GM21515 (cell line): ENCODE results near the gene DHRSX.
"Not testable (repeated sequence)": the region's sequence is repeated elsewhere in the genome, so short reads cannot be mapped to it uniquely, and the experiment has no call there.

Experiments used
- ATAC-seq: cut with Tn5 transposase; IDR thresholded peaks from one replicate; pipeline ENCODE4 v1.9.1; 2021; ENCODE audit not compliant: unreplicated experiment

Gene DHRSX

DNA sequence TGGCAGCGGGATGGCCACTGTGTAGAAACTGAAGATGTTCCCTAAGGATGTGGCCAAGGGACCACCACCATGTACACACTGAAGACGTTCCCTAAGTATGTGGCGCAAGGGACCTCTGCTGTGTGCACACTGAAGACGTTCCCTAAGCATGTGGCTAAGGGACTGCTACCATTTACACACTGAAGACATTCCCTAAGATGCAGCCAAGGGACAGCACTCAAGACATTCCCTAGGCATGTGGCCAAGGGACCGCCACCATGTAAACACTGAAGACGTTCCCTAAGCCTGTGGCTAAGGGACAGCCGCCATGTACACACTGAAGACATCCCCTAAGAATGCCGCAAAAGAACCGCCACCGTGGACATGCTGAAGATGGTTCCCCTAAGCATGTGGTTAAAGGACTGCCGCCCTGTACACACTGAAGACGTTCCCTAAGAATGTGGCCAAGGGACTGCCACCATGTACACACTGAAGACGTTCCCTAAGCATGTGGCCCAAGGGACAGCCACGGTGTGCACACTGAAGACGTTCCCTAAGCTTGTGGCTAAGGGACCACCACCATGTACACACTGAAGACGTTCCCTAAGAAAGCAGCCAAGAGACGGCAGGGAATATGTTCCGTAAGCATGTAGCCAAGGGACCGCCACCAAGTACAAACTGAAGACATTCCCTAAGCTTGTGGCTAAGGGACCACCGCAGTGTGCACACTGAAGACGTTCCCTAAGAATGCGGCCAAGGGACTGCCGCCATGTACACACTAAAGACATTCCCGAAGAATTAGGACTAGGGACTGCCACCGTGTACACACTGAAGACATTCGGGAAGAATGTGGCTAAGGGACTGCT, 43.3 kb downstream of the DHRSX start:
- ATAC-seq, result no peak

DNA sequence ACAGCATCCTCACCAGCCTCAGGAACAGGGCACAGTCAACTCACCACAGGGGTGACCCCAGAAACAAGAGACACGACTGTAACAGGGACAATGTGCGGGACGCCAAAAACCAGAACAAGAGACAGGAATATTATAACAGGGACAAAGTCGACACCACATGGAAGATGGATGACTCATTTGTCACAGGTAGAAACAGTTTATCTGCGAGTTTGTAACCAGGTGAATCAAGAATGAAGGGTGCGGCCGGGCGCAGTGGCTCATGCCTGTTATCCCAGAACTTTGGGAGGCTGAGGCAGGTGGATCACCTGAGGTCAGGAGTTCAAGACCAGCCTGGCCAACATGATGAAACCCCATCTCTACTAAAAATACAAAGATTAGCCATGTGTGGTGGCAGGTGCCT, 44.7 kb downstream of the DHRSX start:
- ATAC-seq, result not testable (repeated sequence)

DNA sequence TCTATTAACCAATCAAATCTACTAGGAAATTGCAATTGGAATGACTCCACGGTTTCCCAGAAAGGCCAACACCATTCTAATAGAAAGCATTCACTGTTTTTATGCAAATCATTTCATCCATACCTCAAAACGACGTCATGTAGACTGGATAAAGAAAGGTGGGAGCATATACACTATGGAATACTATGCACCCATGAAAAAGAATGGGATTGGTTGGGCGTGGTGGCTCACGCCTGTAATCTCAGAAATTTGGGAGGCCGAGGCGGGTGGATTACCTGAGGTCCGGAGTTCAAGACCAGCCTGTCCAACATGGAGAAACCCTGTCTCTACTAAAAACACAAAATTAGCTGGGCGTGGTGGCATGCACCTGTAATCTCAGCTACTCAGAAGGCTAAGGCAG, 46.2 kb downstream of the DHRSX start:
- not testable (repeated sequence) for ATAC-seq

DNA sequence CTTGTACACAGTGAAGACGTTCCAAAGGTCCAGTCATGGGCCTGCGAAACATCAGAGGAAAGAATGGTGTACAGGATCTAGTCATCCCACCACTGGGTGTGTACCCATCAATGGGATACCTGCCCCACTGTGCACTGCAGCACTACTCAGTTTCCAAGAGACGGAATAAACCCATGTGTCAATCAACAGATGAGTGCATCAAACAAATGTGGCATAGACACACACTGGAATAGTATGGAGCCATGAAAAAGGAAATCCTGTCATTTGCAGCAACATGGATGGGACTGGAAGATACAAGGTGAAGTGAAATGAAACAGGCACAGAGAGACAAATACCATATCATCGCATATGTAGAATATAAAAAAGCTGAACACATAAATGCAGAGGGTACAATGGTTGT, 48.0 kb downstream of the DHRSX start:
- no peak for ATAC-seq

DNA sequence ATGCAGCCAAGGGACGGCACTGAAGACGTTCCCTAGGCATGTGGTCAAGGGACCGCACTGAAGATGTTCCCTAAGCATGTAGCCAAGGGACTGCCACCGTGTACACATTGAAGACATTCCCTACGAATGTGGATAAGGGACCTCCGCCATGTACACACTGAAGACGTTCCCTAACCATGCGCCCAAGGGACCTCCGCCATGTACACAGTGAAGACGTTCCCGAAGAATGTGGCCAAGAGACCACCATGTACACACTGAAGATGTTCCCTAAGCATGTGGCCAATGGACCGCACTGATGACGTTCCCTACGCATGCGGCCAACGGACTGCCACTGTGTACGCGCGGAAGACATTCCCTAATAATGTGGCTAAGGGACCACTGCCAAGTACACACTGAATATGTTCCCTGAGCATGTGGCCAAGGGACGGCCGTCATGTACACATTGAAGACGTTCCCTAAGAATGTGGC, 48.4 kb downstream of the DHRSX start:
- ATAC-seq, result no peak

DNA sequence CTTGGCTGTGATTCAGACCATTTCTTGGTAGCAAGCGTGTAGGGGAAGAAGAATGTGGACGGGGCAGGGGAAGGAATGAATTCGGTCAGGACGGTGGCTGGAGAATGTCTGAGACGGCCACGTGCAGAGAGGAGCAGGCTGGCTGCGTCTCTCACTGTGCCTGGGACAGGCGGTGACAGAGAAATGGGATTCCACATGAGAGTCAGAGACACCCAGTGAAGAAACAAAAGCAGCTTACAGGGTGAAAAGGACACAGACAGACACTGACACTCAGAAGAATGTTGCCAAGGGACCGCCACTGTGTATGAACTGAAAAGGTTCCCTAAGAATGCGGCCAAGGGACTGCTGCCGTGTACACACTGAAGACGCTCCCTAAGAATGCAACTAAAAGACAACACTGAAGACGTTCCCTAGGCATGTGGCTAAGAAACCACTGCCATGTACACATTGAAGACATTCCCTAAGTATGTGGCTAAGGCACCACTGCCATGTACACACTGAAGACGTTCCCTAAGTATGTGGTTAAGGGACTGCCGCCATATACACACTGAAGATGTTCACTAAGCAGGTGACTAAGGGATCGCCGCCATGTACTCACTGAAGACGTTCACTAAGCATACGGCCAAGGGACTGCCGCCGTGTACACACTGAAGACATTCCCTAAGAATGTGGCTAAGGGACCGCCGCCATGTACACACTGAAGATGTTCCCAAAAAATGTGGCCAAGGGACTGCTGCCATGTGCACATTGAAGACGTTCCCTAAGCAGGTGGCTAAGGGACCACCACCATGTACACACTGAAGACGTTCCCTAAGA, 49.1 kb downstream of the DHRSX start:
- ATAC-seq, result no peak

DNA sequence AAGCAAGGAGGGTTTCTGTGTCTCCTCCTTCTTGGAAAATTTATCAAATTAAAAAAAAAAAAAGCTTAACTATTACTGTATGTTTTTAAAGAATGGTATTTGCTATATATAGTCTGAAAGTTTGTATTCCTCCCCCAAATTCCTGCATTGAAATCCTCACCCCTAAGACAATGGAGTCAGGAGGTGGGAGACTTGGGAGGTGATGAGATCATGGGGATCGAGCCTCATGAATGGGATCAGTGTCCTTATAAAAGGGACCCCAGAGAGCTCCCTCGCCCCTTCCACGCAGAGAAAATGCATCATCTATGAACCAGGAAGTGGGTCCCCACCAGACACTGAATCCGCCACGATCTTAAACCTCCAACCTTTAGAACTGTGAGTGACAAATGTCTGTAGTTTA, 50.1 kb downstream of the DHRSX start:
- ATAC-seq, result no peak

DNA sequence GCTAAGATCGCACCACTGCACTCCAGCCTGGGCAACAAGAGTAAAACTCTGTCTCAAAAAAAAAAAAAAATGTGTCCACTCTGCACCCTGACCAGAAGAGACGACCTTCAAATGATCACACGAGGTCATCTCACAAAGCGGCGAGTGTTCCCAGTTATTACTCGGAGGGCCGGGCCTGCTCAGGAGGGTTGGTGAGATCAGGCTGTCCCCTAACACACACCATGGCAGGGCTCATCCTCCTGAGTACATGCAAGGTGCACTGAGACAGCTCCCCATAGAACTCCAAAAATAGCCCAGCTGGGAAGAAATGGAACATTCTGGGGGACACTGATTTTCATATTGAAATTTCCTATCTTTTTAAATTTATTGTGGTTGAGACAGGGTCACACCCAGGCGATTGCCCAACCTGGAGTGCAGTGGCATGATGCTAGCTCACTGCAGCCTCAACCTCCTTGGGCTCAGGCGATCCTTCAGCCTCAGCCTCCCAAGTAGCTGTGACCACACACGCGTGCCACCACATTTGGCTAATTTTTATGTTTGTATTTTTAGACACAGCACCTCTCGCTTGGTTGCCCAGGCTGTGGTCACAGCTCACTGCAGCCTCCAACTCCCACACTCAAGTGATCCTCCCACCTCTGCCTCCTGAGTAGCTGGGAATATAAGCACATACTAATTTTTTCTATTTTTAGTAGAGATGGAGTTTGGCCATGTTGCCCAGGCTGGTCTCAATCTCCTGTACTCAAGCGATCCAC, 51.5 kb downstream of the DHRSX start:
- ATAC-seq, result no peak

DNA sequence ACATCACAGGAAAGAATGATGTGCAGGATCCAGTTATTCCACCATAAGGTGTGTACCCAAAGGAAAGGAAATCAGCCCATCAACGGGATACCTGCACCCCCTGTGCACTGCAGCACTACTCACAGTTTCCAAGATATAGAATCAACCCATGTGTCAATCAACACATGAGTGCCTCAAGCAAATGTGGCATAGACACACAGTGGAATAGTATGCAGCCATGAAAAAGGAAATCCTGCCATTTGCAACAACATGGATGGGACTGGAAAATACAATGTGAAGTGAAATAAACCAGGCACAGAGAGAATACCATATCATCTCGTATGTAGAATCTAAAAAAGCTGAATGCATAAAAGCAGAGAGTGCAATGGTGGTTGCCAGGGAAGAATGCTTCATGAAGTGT, 53.3 kb downstream of the DHRSX start:
- no peak for ATAC-seq

DNA sequence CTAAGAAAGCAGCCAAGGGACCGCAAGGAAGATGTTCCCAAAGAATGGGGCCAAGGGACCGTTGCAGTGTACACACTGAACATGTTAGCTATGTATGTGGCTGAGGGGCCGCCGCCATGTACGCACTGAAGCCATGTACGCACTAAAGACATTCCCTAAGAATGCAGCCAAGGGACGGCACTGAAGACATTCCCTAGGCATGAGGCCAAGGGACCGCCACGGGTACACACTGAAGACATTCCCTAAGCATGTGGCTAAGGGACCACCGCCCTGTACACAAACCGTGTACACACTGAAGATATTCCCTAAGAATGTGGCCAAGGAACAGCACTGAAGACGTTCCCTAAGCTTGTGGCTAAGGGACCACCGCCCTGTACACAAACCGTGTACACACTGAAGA, 54.0 kb downstream of the DHRSX start:
- no peak for ATAC-seq

DNA sequence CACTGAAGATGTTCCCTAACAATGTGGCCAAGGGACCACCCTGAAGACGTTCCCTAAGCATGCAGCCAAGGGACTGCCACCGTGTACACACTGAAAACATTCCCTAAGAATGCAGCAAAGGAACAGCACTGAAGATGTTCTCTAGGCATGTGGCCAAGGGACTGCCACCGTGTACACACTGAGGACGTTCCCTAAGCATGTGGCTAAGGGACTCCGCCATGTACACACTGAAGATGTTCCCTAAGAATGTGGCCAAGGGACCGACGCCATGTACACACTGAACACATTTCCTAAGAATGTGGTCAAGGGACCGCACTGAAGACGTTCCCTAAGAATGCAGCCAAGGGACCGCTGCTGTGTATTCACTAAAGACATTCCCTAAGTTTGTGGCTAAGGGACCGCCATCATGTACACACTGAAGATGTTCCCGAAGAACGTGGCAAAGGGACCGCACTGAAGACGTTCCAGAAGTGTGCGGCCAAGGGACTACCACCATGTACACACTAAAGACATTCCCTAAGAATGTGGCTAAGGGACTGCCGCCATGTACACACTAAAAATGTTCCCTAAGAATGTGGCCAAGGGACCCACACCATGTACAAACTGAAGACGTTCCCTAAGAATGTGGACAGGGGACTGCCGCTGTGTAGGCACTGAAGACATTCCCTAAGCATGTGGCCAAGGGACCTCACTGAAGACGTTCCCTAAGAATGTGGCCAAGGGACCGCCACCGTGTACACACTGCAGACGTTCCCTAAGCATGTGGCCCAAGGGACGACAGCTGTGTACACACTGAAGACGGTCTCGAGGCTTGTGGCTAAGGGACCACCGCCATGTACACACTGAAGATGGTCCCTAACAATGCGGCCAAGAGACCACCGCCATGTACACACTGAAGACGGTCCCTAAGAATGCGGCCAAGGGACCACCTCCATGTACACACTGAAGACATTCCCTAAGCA, 54.8 kb downstream of the DHRSX start:
- ATAC-seq, result no peak

DNA sequence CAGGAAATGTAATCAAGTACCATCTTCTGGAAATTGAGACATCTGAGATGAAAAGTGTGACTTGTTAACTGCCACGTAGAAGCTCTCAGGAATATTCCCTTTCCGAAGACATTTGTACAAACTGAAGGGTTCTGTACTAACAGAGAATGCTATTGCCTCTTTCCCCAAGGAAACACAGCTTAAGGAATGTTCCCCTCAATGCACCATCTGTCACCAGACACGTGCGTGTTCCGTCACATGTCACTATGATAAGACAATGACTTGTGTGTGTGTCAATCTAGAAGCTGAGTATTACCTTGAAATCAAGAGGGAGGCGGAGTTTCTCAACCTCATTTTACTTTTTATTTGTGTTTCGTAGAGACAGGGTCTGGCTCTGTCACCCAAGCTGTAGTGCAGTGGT, 58.1 kb downstream of the DHRSX start:
- no peak for ATAC-seq

DNA sequence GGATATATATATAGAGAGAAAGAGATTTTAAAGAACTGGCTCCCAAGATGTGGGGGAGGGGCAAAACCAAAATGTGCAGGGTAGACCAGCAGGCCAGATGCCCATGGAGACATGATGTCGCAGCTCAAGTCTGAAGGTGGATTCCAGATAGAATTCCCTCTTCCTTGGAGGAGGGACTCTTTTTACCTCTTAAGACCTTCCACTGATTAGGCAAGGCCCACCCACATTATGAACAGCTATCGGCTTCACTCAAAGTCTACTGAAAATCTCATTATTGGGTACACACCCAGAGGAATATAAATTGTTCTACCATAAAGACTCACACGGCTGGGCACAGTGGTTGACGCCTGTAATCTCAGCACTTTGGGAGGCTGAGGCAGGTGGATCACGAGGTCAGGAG, 59.3 kb downstream of the DHRSX start:
- no peak for ATAC-seq

DNA sequence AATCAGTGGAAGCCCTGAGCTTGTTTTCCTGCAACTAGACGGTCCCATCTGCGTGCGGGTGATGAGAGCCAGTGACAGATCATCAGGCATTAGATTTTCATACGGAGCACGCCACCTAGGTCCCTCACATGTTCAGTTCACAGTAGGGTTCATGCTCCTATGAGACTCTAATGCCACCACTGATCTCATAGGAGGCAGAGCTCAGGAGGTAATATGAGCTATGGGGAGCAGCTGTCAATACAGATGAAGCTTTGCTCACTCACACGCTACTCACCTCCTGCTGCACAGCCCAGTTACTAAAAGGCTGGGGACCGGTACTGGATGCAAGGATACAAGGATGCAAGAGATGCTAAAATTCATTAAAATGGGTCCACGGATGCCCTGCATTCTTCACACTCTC, 61.2 kb downstream of the DHRSX start:
- no peak for ATAC-seq

DNA sequence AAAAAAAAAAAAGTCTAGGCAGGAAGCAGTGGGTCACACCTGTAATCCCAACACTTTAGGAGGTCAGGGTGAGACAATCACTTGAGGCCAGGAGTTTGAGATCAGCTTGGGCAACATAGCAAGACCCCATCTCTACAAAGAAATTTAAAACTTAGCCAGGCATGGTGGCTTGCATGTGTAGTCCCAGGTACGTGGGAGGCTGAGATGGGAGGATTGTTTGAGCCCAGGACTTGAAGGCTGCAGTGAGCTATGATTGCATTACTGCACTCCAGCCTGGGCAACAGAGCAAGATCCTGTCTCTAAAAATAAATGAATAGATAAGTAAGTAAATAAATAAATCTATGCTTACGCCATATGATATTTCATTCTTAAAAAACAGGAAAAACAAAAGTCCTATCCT, 65.3 kb downstream of the DHRSX start:
- ATAC-seq, result no peak

DNA sequence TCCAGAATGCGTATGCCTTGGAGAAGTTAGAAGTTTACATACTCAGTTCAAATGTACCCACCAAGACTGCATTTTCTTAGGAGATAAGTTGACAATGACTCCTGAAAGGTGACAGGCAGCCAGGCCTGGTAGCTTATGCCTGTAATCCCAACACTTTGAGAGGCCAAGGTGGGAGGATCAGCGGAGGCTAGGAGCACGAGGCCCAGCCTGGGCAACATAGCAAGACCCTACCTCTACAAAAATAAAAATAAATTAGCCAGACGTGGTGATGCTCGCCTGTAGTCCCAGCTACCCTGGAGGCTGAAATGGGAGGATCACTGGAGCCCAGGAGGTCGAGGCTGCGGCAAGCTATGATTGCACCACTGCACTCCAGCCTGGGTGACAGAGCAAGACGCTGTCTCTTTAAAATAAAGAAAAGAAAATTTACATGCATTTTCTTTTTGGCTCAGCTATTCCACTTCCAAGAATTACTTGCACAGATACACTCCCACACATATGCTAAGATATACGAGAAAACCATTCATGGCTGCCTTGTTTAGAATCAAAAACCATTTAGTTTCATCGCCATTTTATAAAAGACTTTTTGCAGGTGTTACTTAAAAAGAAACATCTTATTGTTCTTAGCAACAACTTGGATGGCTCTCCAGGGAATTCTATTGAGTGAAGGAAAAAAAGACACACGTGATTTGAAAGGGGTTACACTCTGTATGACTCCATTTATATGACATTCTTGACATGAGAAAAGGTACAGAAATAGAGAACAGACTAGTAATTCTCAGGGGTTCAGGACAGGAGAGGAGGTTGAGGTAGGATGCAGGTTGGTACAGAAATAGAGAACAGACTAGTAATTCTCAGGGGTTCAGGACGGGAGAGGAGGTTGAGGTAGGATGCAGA, 66.3 kb downstream of the DHRSX start:
- no peak for ATAC-seq

DNA sequence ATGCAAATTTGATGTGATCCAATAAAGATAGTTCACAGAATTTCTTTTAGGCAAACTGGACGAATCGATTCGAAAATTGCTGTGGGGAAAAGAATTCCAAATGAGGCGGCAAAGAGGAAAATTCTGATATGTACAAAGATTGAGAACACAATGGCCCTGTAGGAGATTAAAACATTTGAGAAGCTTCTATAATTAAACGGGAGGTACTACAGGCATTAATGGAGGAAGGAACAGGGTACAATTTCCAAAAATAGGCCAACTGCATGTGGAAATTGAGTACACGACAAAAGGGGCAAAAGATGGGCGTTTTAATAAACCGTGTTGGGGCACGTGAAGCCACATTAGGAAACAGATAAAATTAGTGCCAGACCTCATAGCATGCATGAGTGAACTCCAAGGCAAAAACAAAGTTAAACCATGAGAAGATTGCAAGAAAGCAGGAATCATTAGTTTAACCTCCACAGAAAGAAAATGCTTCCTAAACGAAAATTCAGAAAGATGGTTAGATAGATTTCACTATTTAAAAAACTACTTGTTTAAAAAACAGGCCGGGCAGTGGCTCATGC, 68.4 kb downstream of the DHRSX start:
- ATAC-seq, result no peak

DNA sequence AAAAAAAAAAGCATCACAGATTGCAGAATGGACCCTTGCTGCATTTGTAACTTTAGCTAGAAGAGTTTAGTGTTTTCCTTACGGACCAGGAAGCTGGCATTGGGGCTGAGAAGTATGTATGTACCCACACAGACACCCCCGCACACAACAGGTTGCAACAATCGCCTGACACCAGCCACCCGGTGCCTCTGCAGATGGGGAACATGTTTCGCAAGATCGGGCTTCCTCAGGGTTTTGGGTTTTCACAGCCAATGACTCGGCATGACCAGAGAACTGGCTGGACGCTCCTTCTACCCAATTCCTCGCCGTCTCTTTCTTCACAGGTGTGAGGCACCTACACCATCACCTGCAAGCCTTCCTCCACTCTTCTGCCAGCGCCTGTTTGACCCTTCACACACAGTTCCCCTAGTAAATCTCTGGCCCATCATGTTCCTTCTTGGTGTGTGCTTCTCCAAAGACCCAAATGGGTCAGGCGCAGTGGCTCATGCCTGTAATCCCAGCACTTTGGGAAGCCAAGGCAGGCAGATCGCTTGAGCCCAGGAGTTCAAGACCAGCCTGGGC, 70.4 kb downstream of the DHRSX start:
- ATAC-seq, result no peak

DNA sequence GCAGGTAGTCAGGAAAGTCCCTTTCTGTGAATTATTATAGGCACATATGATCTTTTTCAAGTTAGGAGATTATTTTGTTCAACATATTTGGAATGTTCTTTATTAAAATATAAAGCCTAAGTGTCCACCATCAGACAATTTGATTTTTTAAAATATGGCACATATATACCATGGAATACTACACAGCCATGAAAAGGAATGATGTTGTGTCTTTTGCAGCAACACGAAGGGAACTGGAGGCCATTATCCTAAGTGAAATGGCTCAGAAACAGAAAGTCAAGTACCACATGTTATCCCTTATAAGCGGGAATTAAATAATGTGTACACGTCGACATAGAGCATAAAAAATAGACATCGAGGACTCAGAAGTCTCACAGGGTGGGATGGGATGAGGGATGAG, 73.0 kb downstream of the DHRSX start:
- ATAC-seq, result no peak
